ENCODE results near the gene AGT.

DNA sequence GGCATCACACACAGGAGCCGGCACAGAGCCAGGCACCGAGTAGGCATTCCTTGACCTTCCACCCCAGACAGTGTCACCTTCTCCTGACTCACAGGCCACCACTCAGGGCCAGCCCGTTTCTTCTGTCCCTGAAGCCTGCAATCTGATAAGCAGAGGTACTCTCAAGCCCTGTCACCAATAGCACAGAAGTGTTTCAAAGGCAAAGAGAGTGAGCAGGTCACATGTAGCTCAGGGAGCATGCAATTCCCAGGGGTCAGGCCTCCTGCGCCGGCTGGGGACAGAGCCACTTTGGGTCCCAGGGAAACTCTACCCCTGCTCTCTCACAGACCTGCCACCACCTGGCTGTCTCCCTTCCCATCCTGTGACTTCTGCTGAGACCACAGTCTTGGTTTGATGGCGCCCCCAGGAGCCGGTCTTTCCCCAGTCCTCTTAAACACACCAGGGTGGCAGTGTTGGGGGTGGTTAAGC lies 46.5 kb upstream of the AGT start:
- no peak for TF ChIP-seq EZH2 (IDR thresholded peaks at IDR 0.05; ENCODE audit: borderline replicate concordance, low read length)
- TF ChIP-seq, protein P1, sequence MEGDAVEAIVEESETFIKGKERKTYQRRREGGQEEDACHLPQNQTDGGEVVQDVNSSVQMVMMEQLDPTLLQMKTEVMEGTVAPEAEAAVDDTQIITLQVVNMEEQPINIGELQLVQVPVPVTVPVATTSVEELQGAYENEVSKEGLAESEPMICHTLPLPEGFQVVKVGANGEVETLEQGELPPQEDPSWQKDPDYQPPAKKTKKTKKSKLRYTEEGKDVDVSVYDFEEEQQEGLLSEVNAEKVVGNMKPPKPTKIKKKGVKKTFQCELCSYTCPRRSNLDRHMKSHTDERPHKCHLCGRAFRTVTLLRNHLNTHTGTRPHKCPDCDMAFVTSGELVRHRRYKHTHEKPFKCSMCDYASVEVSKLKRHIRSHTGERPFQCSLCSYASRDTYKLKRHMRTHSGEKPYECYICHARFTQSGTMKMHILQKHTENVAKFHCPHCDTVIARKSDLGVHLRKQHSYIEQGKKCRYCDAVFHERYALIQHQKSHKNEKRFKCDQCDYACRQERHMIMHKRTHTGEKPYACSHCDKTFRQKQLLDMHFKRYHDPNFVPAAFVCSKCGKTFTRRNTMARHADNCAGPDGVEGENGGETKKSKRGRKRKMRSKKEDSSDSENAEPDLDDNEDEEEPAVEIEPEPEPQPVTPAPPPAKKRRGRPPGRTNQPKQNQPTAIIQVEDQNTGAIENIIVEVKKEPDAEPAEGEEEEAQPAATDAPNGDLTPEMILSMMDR (IDR thresholded peaks at IDR 0.05; ENCODE audit: low read length) = peak; percentile 13; the same call in 1 of the 2 replicates
